OCI-LY7 (cell line): Measurements from ENCODE around the gene PPP1R11. TPM values are rescaled to one million over a fixed set of nuclear protein-coding genes. Genes with fewer than 3 reads are reported as not detected.

ENCODE experiments used
- BruUV-seq: library from RNA; stranded (reverse); fragments of 400-500 nt; replicated peaks from 2 replicates; lab custom pipeline; 2021; lab: Mats Ljungman, UMichigan
- CTCF ChIA-PET: fragments of 300-600 bp; sonication (Branson Sonifier 250); formaldehyde crosslinking; loops from one replicate; lab custom pipeline; 2022; ENCODE audit warnings: antibody characterized with exemption; ENCODE audit not compliant: unreplicated experiment; lab: Charles Lee
- POLR2A ChIA-PET: fragments of 300-600 bp; sonication (Branson Sonifier 250); formaldehyde crosslinking; loops from one replicate; lab custom pipeline; 2022; ENCODE audit warnings: antibody characterized with exemption; lab: Charles Lee
- DNase-seq: peaks from one replicate; pipeline ENCODE4 v3.0.0-alpha.2; 2015; ENCODE audit warnings: low spot score
- H2AFZ ChIP-seq: fragments of 200-600 bp; sonication (generic), shearing (Covaris generic); 2 replicates; pipeline ENCODE4 v1.6.1; 2014; ENCODE audit warnings: mild to moderate bottlenecking, antibody characterized with exemption, low read length, moderate library complexity
- H3K27ac ChIP-seq: fragments of 200-600 bp; sonication (generic); 2 replicates; pipeline ENCODE4 v1.5.1; 2014; ENCODE audit warnings: mixed run types, low read depth, mild to moderate bottlenecking, moderate library complexity, low read length, inconsistent platforms; ENCODE audit not compliant: poor library complexity, severe bottlenecking
- H3K36me3 ChIP-seq: fragments of 200-600 bp; sonication (generic); 2 replicates; pipeline ENCODE4 v1.6.1; 2014; ENCODE audit warnings: mild to moderate bottlenecking, antibody characterized with exemption, low read length, moderate library complexity, mixed read lengths; ENCODE audit not compliant: insufficient read depth
- H3K4me1 ChIP-seq: fragments of 200-600 bp; sonication (generic); 2 replicates; pipeline ENCODE4 v1.5.1; 2014; ENCODE audit warnings: mild to moderate bottlenecking, low read length; ENCODE audit not compliant: insufficient read depth, poor library complexity, severe bottlenecking
- H3K4me2 ChIP-seq: fragments of 200-600 bp; sonication (generic); 2 replicates; pipeline ENCODE4 v1.6.1; 2014; ENCODE audit warnings: mild to moderate bottlenecking, low read length
- H3K4me3 ChIP-seq: fragments of 200-600 bp; sonication (generic); 2 replicates; pipeline ENCODE4 v1.5.1; 2014; ENCODE audit warnings: mild to moderate bottlenecking, low read depth, low read length; ENCODE audit not compliant: poor library complexity, severe bottlenecking
- H3K79me2 ChIP-seq: fragments of 200-600 bp; sonication (generic); 2 replicates; pipeline ENCODE4 v1.6.1; 2016; ENCODE audit warnings: low read depth, mild to moderate bottlenecking, low read length, moderate library complexity, mixed read lengths; ENCODE audit not compliant: insufficient read depth
- H3K9me2 ChIP-seq: fragments of 200-600 bp; sonication (generic); 2 replicates; pipeline ENCODE4 v1.6.1; 2016; ENCODE audit warnings: mild to moderate bottlenecking, low read length, mixed read lengths; ENCODE audit not compliant: insufficient read depth
- H3K9me3 ChIP-seq: fragments of 200-600 bp; sonication (generic); 2 replicates; pipeline ENCODE4 v1.6.1; 2014; ENCODE audit warnings: mild to moderate bottlenecking, mixed run types, low read length, mixed read lengths
- H4K20me1 ChIP-seq: fragments of 200-600 bp; sonication (generic); 2 replicates; pipeline ENCODE4 v1.6.1; 2014; ENCODE audit warnings: mild to moderate bottlenecking, antibody characterized with exemption, low read length, moderate library complexity, mixed read lengths; ENCODE audit not compliant: insufficient read depth
- EZH2phosphoT487 ChIP-seq: fragments of 200-600 bp; sonication (generic); IDR thresholded peaks from 2 replicates; pipeline ENCODE4 v1.6.1; 2018; ENCODE audit warnings: low read depth, borderline replicate concordance, mild to moderate bottlenecking, mixed run types, antibody characterized with exemption, low read length, moderate library complexity, mixed read lengths
- intact Hi-C: fragments of 100-400 bp; cut with micrococcal nuclease; formaldehyde crosslinking; loops from one replicate; pipeline ENCODE4 v1.10.0; 2022; ENCODE audit not compliant: unreplicated experiment
- total RNA-seq, 2 experiments: library from RNA; depleted of rRNA in 1 of 2; stranded (reverse); fragments of >200 nt in 1 of 2; shearing (Covaris generic) in 1 of 2; gene quantifications; 2 replicates each; pipeline ENCODE4 v1.2.3, GENCODE V29; 2014 to 2022
- TF ChIP-seq, protein P1 (sequence below): fragments of 200-600 bp; sonication (generic); conservative IDR thresholded peaks from 2 replicates; pipeline ENCODE4 v1.5.1; 2014; ENCODE audit warnings: mild to moderate bottlenecking, antibody characterized with exemption, low read length, moderate library complexity, mixed read lengths

The PPP1R11 gene
- total RNA-seq, 2 experiments from 2014 or later = 30.6 to 36.5 TPM

DNA sequence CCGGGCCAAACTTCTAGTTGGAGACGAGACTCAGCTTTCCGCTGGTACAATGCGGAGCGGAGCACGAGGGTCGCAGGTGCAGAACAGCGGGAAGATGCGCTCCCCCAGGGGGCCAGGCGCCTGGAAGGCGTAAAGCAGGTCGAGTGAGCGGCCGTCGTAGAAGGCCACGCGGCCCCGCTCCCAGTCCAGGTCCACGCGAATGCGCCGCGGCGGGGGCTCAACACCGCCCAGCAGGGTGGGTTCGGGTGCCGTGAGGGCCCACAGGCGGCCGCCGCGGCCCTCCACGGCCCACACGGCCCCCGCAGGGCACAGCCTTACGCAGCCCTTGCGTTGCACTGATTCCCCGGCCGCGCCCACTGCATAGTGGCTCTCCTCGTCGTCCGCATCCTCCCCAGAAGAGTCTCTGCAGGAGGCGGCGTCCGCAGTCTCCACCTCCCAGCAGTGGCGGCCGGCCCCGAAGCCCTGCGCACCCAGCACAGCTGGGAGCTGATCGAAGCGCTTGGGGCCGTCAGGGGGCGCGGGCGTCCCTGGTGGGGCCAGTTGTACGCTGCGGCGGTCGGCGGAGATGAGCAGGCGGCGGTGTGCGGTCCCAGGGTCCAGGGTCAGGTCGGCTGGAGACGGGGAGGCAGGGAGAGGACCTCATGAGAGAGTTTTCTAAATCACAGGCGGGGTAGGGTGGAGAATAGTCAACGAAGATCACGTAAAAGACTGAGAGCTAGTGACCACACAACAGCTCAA, 4.3 kb downstream of the PPP1R11 start:
- peaks cover 12% of the 10 kb centered on the region; the same call in 1 of the 2 replicates for H3K79me2 ChIP-seq
- no peak overlapping the region for H3K27ac ChIP-seq
- H2AFZ ChIP-seq = no peak overlapping the region
- TF ChIP-seq, protein P1, sequence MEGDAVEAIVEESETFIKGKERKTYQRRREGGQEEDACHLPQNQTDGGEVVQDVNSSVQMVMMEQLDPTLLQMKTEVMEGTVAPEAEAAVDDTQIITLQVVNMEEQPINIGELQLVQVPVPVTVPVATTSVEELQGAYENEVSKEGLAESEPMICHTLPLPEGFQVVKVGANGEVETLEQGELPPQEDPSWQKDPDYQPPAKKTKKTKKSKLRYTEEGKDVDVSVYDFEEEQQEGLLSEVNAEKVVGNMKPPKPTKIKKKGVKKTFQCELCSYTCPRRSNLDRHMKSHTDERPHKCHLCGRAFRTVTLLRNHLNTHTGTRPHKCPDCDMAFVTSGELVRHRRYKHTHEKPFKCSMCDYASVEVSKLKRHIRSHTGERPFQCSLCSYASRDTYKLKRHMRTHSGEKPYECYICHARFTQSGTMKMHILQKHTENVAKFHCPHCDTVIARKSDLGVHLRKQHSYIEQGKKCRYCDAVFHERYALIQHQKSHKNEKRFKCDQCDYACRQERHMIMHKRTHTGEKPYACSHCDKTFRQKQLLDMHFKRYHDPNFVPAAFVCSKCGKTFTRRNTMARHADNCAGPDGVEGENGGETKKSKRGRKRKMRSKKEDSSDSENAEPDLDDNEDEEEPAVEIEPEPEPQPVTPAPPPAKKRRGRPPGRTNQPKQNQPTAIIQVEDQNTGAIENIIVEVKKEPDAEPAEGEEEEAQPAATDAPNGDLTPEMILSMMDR = no peak
- TF ChIP-seq EZH2phosphoT487 = no peak
- no peaks in the 10 kb centered on the region for H3K9me2 ChIP-seq
- no peaks in the 10 kb centered on the region for H4K20me1 ChIP-seq
- no peak for DNase-seq
- CTCF ChIA-PET = no interaction called here
- peaks cover 7% of the 10 kb centered on the region; the same call in 1 of the 2 replicates for H3K36me3 ChIP-seq
- POLR2A ChIA-PET = no interaction called here
- no peak overlapping the region for H3K4me3 ChIP-seq
- H3K4me2 ChIP-seq = no peak overlapping the region
- intact Hi-C loops = no loop called here
- peaks cover 9% of the 10 kb centered on the region for H3K4me1 ChIP-seq
- no TSS peak for BruUV-seq
- no peaks in the 10 kb centered on the region for H3K9me3 ChIP-seq

- no TSS peak for BruUV-seq
- DNase-seq = no peak
- no peak overlapping the region for H3K27ac ChIP-seq
- H3K4me2 ChIP-seq = no peak overlapping the region
- no peaks in the 10 kb centered on the region for H3K9me3 ChIP-seq
- no peaks in the 10 kb centered on the region for H3K9me2 ChIP-seq
- peaks cover 12% of the 10 kb centered on the region; the same call in 1 of the 2 replicates for H3K79me2 ChIP-seq
- H2AFZ ChIP-seq = no peak overlapping the region
- H3K4me3 ChIP-seq = no peak overlapping the region
- ChIA-PET POLR2A (no interaction called here), CTCF (no interaction called here)
- H3K36me3 ChIP-seq = peaks cover 7% of the 10 kb centered on the region; the same call in 1 of the 2 replicates
- intact Hi-C loops = no loop called here
- TF ChIP-seq EZH2phosphoT487 = no peak
- H4K20me1 ChIP-seq = no peaks in the 10 kb centered on the region
- H3K4me1 ChIP-seq = peaks cover 9% of the 10 kb centered on the region
Observed at GRCh38 chr6:30071858-30072257, 4.9 kb downstream of the PPP1R11 start.

- Histone ChIP-seq H2AFZ (no peak overlapping the region), H3K36me3 (peaks cover 7% of the 10 kb centered on the region; the same call in 1 of the 2 replicates), H3K4me1 (no peaks in the 10 kb centered on the region), H3K9me2 (no peaks in the 10 kb centered on the region), H3K79me2 (no peaks in the 10 kb centered on the region), H4K20me1 (no peaks in the 10 kb centered on the region), H3K27ac (no peak overlapping the region), H3K4me2 (no peak overlapping the region), H3K4me3 (no peak overlapping the region), H3K9me3 (no peaks in the 10 kb centered on the region)
- CTCF ChIA-PET = no interaction called here
- BruUV-seq = no TSS peak
- no peak for DNase-seq
- TF ChIP-seq, protein P1 = no peak
- no peak for TF ChIP-seq EZH2phosphoT487
- POLR2A ChIA-PET = interaction anchor here (0.8 kb wide), 1 partner anchor 52 kb away, joined by 3 read pairs; no protein-coding TSS in a partner anchor
- intact Hi-C loops = no loop called here
Observed at GRCh38 chr6:30073489-30074235, 6.7 kb downstream of the PPP1R11 start.
